ENCODE data around the gene E2F3.

Gene E2F3

GRCh38 chr6:20402342-20403069 lies 827 bp downstream of the E2F3 start:
- DNase-seq = peak; percentile 64

- DNase-seq = peak; percentile 89
Observed at GRCh38 chr6:20403070-20403765, 1.5 kb downstream of the E2F3 start.

GRCh38 chr6:20403766-20404640 lies 2.3 kb downstream of the E2F3 start:
- DNase-seq = peak; percentile 72

- peak; percentile 60 for DNase-seq
Observed at GRCh38 chr6:20404641-20405032, 3.0 kb downstream of the E2F3 start.

- DNase-seq = no peak
Observed at GRCh38 chr6:20408851-20409250, 7.2 kb downstream of the E2F3 start.

- no peak for DNase-seq
Observed at GRCh38 chr6:20409427-20409971, 7.8 kb downstream of the E2F3 start.

- no peak for DNase-seq
Observed at GRCh38 chr6:20411544-20411943, 9.9 kb downstream of the E2F3 start.

GRCh38 chr6:20411953-20412681 lies 10.4 kb downstream of the E2F3 start:
- no peak for DNase-seq

GRCh38 chr6:20412682-20413073 lies 11.0 kb downstream of the E2F3 start:
- DNase-seq = no peak

GRCh38 chr6:20413826-20414225 lies 12.1 kb downstream of the E2F3 start:
- no peak for DNase-seq

- no peak for DNase-seq
Observed at GRCh38 chr6:20414711-20415110, 13.0 kb downstream of the E2F3 start.

- no peak for DNase-seq
Observed at GRCh38 chr6:20415304-20415703, 13.6 kb downstream of the E2F3 start.

GRCh38 chr6:20415712-20416454 lies 14.2 kb downstream of the E2F3 start:
- DNase-seq = no peak

- no peak for DNase-seq
Observed at GRCh38 chr6:20416567-20417345, 15.1 kb downstream of the E2F3 start.

- DNase-seq = no peak
Observed at GRCh38 chr6:20417819-20418218, 16.1 kb downstream of the E2F3 start.

- DNase-seq = no peak
Observed at GRCh38 chr6:20426177-20427082, 24.8 kb downstream of the E2F3 start.

- no peak for DNase-seq
Observed at GRCh38 chr6:20427856-20428255, 26.2 kb downstream of the E2F3 start.

GRCh38 chr6:20432692-20433091 lies 31.0 kb downstream of the E2F3 start:
- DNase-seq = no peak

GRCh38 chr6:20433321-20433720 lies 31.6 kb downstream of the E2F3 start:
- no peak for DNase-seq

GRCh38 chr6:20433929-20434328 lies 32.2 kb downstream of the E2F3 start:
- DNase-seq = no peak
